MM.1S (cell line): ENCODE results near the gene ADGRL3.

Source experiments
- CTCF ChIP-seq: fragments of 300-600 bp; sonication (generic); IDR thresholded peaks from 2 replicates; pipeline ENCODE4 v1.5.1; 2016; ENCODE audit warnings: antibody characterized with exemption, low read length, mixed read lengths
- EZH2 ChIP-seq: fragments of 300-600 bp; sonication (generic); optimal IDR thresholded peaks from 2 replicates; pipeline ENCODE3; 2017; ENCODE audit warnings: low read depth, mild to moderate bottlenecking, antibody characterized with exemption, low read length, mixed read lengths
- EZH2phosphoT487 ChIP-seq: fragments of 300-600 bp; sonication (generic); IDR thresholded peaks from 2 replicates; pipeline ENCODE4 v1.6.1; 2018; ENCODE audit warnings: antibody characterized with exemption, low read length

GRCh38 chr4:61740886-61741285 lies 540.8 kb downstream of the ADGRL3 start:
- TF ChIP-seq CTCF, result no peak
- TF ChIP-seq EZH2phosphoT487, result no peak
- TF ChIP-seq EZH2, result no peak
